Osteoblast (primary cell): ENCODE measurements around the gene SDHC. TPM values are rescaled to one million over a fixed set of nuclear protein-coding genes. Genes with fewer than 3 reads are reported as not detected.
A peak's percentile ranks its signal among the peaks of the same experiment; 100 is the strongest.

Experiments used
- DNase-seq: peaks from one replicate; pipeline ENCODE4 v3.0.0; 2011; ENCODE audit warnings: low spot score, mixed read lengths; ENCODE audit not compliant: insufficient read length; ENCODE audit errors: missing footprints
- H2AFZ ChIP-seq: 2 replicates; pipeline ENCODE4 v1.6.0; 2011; ENCODE audit warnings: mild to moderate bottlenecking, low read length
- H3K27ac ChIP-seq: 2 replicates; pipeline ENCODE4 v1.5.1; 2011; ENCODE audit warnings: mild to moderate bottlenecking, low read depth, low read length, moderate library complexity
- H3K27me3 ChIP-seq: 2 replicates; pipeline ENCODE4 v1.6.0; 2012; ENCODE audit warnings: mild to moderate bottlenecking, control low read depth, inconsistent platforms, low read length, moderate library complexity; ENCODE audit not compliant: insufficient read depth
- H3K36me3 ChIP-seq: 2 replicates; pipeline ENCODE4 v1.5.1; 2011; ENCODE audit warnings: mild to moderate bottlenecking, low read length, control low read depth, moderate library complexity; ENCODE audit not compliant: insufficient read depth
- H3K4me1 ChIP-seq: 2 replicates; pipeline ENCODE4 v1.5.1; 2011; ENCODE audit warnings: mild to moderate bottlenecking, low read length, control low read depth, moderate library complexity; ENCODE audit not compliant: insufficient read depth
- H3K4me2 ChIP-seq: 2 replicates; pipeline ENCODE4 v1.6.0; 2011; ENCODE audit warnings: mild to moderate bottlenecking, low read length; ENCODE audit not compliant: insufficient read depth
- H3K4me3 ChIP-seq: fragments of 200-600 bp; sonication (generic); 3 replicates; pipeline ENCODE4 v1.5.1; 2012; ENCODE audit warnings: mild to moderate bottlenecking, low read length, inconsistent platforms; ENCODE audit not compliant: insufficient read depth
- H3K79me2 ChIP-seq: 2 replicates; pipeline ENCODE4 v1.6.0; 2012; ENCODE audit warnings: mild to moderate bottlenecking, low read length, control low read depth, inconsistent platforms; ENCODE audit not compliant: insufficient read depth
- H3K9me3 ChIP-seq: 2 replicates; pipeline ENCODE4 v1.5.1; 2011; ENCODE audit warnings: low read depth, low read length, control low read depth
- H4K20me1 ChIP-seq: 2 replicates; pipeline ENCODE4 v1.6.0; 2012; ENCODE audit warnings: mild to moderate bottlenecking, low read length, control low read depth; ENCODE audit not compliant: insufficient read depth
- CTCF ChIP-seq: IDR thresholded peaks from 2 replicates; pipeline ENCODE4 v1.5.1; 2011; ENCODE audit warnings: mild to moderate bottlenecking, low read depth, low read length, moderate library complexity; ENCODE audit errors: extremely low read depth
- total RNA-seq: library from RNA; depleted of rRNA; stranded (reverse); fragments of >200 nt; gene quantifications from 2 replicates; pipeline ENCODE4 v1.2.3, GENCODE V29; 2012

Gene SDHC
- total RNA-seq, 1 donor = 20.3 TPM

GRCh38 chr1:161367684-161368400 is 53.7 kb downstream of the SDHC start, which contains the start of gene CFAP126:
Gene CFAP126, minus strand, starts transcription at chr1:161367876. Its CDS starts 8 bp downstream, at chr1:161367868.
- Histone ChIP-seq H3K27ac (peak within 1 kb of the TSS; percentile 83), H3K27me3 (no peaks in the 10 kb centered on the region), H2AFZ (no peak within 1 kb of the TSS), H3K36me3 (peaks cover 25% of the 10 kb centered on the region), H3K4me3 (no peak within 1 kb of the TSS), H3K9me3 (no peaks in the 10 kb centered on the region), H3K79me2 (no peaks in the 10 kb centered on the region), H3K4me1 (peaks cover 4% of the 10 kb centered on the region), H3K4me2 (peak within 1 kb of the TSS; percentile 10), H4K20me1 (no peaks in the 10 kb centered on the region)
- peak; percentile 31 for TF ChIP-seq CTCF
- peak; percentile 95 for DNase-seq

GRCh38 chr1:161373442-161373841 is 59.3 kb downstream of the SDHC start:
- DNase-seq = no peak
- no peaks in the 10 kb centered on the region for H3K27me3 ChIP-seq
- no peak overlapping the region for H3K27ac ChIP-seq
- no peak overlapping the region for H3K4me2 ChIP-seq
- no peaks in the 10 kb centered on the region for H4K20me1 ChIP-seq
- H3K9me3 ChIP-seq = no peaks in the 10 kb centered on the region
- no peak overlapping the region for H2AFZ ChIP-seq
- H3K79me2 ChIP-seq = no peaks in the 10 kb centered on the region
- H3K4me3 ChIP-seq = no peak overlapping the region
- no peaks in the 10 kb centered on the region for H3K36me3 ChIP-seq
- H3K4me1 ChIP-seq = no peaks in the 10 kb centered on the region
- no peak for TF ChIP-seq CTCF

GRCh38 chr1:161374373-161374772 is 60.2 kb downstream of the SDHC start:
- H3K36me3 ChIP-seq = no peaks in the 10 kb centered on the region
- no peaks in the 10 kb centered on the region for H3K27me3 ChIP-seq
- no peak overlapping the region for H3K4me2 ChIP-seq
- H3K4me1 ChIP-seq = no peaks in the 10 kb centered on the region
- TF ChIP-seq CTCF = peak; percentile 46
- H4K20me1 ChIP-seq = no peaks in the 10 kb centered on the region
- no peaks in the 10 kb centered on the region for H3K9me3 ChIP-seq
- DNase-seq = peak; percentile 62
- no peak overlapping the region for H3K4me3 ChIP-seq
- H3K27ac ChIP-seq = no peak overlapping the region
- no peak overlapping the region for H2AFZ ChIP-seq
- no peaks in the 10 kb centered on the region for H3K79me2 ChIP-seq

- no peak for TF ChIP-seq CTCF
- Histone ChIP-seq H3K4me3 (no peak overlapping the region), H3K79me2 (no peaks in the 10 kb centered on the region), H4K20me1 (no peaks in the 10 kb centered on the region), H3K9me3 (no peaks in the 10 kb centered on the region), H3K4me2 (no peak overlapping the region), H3K4me1 (peaks cover 13% of the 10 kb centered on the region), H3K27me3 (no peaks in the 10 kb centered on the region), H3K36me3 (no peaks in the 10 kb centered on the region), H3K27ac (no peak overlapping the region), H2AFZ (no peak overlapping the region)
- DNase-seq = no peak
Measured at GRCh38 chr1:161378014-161378413, 63.8 kb downstream of the SDHC start.
